GM18508 (cell line): ENCODE measurements around the gene URAD.
"Not testable (repeated sequence)": the region's sequence is repeated elsewhere in the genome, so short reads cannot be mapped to it uniquely, and the experiment has no call there.

Experiments
- ATAC-seq: cut with Tn5 transposase; IDR thresholded peaks from one replicate; pipeline ENCODE4 v1.9.1; 2021; ENCODE audit warnings: moderate number of reproducible peaks; ENCODE audit not compliant: insufficient read depth, unreplicated experiment

URAD gene

DNA sequence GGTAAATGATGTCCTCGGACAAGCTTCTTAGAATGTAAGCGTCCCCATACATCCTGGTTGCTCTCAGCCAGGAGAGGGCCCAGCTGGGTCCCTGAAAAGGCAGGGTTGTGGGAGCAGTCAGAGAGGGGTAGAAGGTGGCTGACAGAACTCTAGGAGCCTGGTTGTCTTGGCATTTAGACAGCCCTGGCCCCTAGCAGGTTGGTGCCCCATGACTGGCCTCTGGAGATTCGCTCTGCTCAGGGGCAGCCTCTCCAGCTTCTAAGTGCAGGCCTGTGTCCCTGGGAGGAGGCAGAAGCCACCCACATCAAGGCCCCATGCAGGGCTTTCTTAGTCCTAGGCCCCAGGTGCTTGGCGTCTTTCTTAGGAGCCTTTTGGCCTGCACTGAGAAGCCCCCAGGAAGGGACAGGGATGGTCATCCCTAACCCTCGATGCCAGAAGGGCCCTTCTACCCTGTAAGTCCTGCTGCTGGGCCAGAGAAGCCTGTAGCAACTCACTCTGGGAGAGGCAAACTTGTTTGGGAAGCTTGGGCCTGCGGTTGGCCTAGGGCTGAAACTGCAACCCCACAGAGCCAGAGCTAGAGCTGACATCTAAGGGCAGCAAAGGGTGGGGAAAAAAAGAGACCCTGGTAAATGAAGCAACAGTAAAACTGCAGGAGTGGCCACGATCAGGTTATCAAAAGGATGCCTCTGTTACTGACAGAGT lies 16.6 kb downstream of the URAD start:
- ATAC-seq = no peak

DNA sequence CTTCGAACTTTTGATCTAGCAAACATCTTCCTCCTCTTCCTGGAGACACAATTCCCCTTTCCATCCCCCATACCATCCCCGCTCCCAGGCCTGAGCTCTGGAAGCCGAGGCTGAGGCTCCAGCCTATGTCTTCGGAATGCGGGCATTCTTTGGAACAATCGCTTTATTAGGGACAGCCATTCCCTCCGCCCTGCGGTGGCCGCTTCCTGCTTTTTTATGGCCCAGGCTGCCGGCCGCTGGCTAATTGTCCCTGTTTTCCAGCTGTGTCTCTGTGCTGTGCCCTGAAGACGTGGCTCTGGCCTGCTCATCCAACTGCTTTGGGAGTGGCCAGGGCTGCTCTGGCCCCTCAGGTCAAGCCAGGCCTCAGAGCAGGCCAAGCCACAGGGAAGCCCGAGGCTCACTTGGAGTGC lies 17.3 kb downstream of the URAD start:
- ATAC-seq = no peak

DNA sequence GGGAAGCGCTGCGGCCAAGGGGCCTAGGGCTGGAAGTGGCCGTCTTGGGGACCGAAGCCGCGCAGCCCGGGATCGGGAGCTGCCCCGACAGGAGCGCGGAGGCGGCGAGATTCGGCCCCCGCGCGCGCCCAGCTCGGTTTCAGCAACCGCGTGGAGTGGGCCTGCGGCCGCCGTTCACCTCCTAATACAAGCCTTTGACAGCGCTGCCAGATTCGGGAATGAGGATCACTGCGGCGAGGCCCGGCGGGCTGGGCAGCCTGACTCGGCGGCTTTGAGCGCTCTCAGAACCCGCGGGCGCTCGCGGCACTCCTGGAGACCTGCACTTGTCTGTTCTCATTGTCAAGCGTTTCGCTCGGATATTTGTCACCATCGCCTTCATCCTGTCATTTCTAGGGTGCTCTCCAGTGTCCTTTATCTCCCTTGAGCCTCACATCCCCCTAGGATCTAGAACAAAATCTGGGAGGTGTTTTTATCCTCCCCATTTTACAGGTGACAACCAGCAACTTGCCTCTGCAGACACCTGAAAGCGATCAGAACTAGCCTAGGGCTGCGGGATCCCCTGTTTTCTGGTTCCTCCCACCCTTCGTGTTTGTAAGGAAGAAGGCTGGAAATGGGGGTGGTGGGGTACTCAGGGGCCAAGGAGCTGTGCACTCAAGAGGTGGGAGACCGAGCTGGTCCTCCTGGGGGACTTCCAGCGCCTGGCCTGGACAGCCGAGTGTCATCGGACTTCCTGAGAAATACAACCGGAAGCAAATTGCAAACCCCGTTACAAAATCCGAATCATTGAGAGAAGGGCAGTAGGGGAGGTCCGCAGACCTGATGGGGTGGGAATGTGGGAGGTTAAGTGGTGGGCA lies 17.9 kb downstream of the URAD start:
- no peak for ATAC-seq

DNA sequence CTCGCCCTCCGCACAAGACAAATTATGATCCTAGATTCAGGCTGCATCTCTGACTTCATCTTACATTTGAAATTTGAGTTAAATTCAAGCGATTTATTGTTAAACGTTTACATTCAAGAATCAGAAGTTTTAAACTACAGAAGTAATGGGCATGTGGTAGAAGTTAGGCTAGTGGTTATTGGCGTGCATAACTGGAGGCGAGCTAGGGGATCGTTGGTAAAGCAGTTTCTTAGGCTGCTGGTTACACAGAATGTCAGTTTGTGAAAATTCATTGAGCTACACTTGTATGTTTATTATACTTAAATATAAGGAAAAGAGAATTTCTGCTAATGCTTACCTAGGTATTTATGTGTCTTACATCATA lies 18.6 kb downstream of the URAD start:
- no peak for ATAC-seq

DNA sequence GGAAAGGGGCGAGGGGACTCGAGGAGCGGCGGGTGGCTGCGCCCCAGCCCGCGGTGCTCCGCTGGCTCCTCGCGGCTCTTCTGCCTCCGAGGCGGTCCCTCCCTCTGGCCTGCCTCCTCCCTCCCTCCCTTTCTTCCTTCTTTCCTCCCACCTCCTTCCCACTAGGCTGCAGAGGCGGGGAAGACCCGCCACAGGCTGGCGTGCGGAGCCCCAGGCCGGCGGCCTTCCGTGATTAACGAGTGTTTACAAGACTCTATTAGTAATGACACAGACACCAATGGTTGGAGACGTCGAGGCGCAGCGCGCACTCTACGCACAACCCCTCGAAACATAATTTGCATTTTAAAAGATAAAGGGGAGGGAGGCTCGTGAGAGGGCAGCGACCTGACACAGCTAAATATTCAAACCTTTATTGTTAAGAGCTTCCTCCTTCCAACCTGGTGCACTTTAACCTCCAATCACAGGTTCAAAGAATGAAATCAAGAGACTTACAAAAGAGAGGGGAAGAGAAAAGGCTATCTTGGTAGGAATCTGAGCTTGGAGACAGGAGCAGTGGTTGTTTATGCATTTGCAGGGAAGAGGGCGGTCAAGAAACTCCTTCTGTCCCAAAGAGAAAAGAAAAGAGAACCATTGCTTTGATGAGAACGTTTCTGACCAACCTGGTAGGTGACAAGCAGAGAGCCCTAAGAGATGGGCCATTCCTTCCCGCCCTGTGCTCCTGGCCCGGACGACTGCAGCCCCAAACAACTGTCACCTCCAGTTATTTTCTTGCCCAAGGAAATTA lies 19.2 kb downstream of the URAD start, which contains the start of gene CDX2:
Gene CDX2 (minus strand): TSS at position 234 of the 784 bp plus-strand sequence. CDS start 309 bp downstream, outside the sequence.
- no peak for ATAC-seq

DNA sequence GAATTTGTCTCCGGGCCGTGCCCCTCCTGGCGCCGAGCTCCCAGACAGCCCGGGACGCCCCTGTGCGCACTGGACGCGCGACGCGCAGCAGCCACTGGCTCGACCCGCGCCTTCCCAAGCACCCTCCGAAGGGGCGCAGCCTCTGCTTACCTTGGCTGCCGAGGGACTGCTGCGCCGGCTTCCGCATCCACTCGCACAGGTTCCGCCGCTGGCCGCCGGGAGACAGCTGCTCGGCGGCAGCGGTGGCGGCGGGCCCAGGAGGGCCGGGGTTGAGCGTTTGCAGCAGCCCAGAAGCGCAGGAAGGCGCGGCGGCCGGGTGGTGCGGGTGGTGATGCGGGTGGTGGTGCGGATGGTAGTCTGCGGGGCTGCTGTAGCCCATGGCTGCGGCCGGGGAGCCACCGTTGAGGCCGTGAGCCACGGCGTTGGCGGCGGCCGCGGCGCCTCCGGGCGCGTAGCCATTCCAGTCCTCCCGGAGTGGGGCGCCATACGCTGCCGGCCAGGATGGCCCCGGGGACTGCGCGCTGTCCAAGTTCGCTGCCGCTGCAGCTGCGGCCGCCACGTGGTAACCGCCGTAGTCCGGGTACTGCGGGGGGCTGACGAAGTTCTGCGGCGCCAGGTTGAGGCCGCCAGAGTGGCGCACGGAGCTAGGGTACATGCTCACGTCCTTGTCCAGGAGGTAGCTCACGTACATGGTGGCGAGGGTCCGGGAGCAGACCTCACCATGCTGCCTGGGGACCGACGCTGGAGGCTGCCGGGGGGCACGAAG lies 20.0 kb downstream of the URAD start:
- ATAC-seq = no peak

DNA sequence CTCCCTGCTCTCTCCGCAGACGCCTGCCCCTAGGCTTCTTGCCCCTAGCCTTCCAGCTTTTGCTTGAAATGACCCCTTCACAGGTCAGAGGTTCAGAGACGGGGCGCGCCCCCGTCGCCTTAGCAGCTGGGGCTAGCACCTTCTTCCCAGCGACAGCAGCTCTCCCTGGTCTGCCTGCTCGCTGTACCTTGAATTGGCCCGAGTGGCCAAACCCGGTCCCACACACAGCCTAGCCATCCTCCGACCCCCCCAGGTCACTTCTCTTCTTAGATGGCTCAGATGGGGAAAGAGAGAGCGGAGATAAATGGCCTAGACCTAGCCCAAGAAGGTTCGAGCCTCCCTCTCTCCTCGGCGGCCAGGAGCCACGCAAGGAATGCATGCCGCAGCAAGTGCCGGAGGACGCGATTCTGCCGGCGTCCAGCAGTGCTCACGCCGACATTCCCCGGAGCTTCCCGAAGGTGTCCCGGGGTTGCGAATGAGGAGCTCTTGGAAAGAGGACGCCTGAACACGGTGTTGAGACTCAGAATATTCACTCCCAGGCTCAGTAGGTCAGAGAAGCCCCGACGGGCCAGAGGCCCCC lies 20.7 kb downstream of the URAD start:
- no peak for ATAC-seq

DNA sequence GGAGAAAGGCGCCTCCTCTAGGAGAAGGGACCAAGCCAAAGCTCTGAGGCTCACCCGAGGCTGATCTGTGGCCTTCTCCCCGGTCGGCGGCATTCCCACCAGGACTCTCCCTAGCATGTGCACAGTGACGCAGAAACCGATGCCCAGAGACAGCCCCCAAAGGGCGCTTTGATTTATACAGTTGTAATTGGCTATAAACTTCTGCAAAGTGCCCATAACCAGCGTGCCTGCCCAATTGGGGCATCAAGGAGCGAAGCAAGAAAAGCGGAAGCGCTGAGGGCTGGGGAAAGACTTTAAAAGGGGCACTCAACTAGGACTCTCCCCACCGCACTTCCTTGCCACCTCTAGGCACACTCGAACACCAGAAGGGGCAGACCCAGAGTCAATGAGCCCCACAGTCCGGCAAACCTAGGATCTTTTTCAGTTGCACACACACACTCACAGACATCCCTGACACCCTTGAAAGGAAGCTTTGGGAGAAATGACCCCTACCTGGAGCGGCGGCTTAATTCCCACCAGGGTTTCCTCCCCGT lies 21.2 kb downstream of the URAD start:
- ATAC-seq = no peak

DNA sequence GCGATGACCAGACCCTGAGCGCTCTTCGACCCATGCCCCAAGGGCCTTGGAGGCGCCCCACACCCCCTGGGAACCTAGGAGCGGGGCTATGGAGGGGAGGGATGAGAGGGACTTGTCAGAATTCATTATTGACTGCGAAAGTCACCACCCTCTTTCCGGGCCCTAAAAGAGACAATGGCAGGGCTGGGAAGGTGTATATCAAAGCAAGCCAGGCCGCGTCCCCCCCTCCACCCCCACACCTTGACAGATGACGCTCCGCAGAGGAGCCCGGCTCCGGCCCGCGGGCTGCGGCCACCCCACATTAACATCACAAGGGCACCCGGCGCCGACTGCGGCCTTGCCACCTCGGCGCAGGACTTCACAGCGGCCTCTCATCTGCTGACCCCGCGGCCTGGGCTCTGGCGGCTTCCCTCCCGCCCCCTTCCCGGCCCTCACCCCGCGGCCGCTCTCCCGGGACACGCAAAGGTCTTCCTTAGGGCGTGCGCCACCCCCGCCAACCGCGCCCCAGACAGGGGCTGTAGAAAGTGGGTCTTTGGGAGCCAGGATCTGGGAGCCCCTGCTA lies 21.8 kb downstream of the URAD start:
- no peak for ATAC-seq

DNA sequence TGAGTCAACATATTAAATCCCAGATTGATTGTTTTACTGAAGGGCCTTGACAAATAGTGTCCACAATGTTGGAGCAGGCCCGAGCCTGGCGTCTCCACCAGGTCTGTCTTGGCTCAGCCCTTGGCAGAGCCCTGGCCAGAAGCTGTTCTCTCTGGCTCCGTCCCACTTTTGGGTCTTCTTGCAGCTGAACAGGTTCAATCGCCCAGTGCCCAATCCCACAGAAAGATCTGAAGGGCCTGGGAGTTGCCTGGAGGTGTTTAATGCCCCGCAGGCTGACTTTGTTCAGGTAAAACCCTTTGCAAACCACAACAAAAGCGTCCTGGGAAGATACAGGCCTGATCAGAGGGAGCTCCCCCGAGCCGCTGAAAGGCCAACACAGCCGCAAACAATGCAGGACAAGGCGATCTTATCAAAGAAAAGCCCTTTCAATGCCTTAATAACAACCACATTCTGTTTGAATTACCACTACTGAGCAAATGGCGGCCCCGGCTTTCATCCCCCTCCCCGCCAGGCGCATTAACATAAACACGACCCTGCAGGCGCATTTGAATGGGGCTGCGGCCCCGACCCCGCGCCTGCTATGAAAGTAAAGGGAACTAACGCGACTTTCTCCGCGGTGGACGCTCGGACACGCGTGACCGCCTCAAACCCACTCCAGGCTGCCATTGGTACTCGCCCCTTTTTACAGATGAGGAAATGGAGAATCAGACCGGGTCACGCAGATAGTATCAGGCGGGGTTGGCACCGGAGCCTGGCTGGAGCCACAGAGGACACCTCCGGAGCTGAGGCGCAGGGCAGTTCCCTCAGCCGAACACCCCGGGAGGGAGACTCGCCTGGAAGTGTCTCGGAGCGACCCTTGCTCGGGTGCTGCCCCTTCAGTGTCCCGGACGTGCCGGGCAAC lies 22.5 kb downstream of the URAD start:
- ATAC-seq = no peak

DNA sequence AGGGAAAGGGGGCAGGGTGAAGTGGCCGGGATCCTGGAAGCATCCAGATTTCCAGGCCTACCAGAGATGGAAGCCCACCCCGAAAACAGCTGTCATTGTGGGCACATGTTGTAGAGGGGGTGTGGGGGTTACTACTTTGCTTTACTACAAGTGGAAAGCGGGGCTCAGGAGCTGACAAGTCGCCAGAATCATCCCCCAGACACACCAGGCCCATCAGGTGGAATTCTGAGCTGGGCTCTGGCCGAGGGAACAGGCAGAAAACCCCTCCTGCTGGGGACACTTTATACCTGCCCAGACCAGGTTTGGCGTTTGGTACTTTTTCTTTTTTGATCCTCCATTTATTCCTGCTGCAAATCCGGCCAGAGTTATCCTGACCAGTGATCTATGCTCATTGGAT lies 23.2 kb downstream of the URAD start:
- no peak for ATAC-seq

DNA sequence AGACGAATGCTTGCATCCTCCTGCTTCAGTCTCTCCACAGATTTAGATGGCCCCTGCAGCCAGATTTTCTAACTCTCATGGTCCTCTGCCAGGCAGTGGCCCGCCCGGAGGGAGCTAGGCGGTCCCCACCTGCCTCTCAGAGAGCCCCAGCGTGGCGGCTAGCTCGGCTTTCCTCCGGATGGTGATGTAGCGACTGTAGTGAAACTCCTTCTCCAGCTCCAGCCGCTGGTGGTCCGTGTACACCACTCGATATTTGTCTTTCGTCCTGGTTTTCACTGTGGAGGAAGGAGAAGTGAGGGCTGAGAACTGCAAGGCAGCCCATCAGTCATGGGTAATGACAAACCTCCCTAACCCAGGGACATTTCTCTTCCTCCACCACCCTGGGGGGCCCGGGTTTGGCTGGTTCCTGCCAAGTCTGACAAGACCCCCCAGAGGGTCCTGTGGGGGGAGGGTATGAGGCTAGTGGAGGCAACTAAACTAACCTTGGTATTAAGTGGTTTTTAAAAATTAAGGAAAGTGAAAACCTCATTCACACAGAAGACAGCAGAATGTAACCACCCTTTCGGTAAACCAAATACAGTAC lies 23.7 kb downstream of the URAD start:
- no peak for ATAC-seq

DNA sequence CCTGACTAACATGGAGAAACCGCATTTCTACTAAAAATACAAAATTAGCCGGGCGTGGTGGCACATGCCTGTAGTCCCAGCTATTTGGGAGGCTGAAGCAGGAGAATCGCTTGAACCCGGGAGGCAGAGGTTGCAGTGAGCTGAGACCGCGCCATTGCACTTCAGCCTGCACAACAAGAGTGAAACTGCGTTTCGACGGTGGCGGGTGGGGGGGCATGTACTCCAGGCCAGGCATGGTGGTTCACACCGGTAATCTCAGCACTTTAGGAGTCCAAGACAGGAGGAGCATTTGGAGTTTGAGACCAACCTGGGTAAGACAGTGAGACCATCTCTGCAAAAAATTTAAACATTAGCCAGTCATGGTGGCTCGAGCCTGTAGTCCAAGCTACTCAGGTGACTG lies 24.3 kb downstream of the URAD start:
- ATAC-seq = not testable (repeated sequence)

DNA sequence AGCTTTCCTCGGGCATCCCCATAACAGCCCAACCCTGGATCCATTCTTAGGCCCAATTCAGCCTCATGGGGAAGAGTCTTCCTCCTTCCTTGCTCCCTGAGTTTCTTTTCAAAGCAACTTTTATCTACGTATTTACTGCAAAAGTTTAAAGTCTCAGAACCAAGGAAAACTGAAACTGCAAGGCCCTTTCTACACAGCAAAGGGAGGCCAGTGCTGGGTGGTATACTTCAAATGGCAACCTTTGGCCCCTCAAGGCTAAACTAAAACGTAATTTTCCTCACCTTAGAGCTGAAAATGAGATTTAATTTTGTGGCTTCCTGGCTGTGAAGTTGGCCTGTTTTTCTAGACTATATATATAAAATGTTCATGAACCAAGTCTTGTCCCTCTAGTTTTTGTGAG lies 25.0 kb downstream of the URAD start:
- ATAC-seq = no peak

DNA sequence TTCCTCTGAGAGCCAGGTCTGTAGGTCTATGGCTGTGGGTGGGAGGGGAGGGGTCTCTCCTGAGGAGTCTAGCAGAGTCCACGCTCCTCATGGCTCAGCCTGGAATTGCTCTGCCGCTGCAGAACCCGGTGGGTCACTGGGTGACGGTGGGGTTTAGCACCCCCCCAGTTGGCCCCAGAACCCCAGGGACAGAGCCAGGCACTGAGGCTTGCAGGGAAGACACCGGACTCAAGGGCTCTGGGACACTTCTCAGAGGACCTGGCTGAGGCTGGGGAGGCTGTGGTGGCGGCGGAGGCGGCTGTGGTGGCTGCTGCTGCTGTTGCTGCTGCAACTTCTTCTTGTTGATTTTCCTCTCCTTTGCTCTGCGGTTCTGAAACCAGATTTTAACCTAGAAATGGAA lies 25.5 kb downstream of the URAD start:
- ATAC-seq = no peak

DNA sequence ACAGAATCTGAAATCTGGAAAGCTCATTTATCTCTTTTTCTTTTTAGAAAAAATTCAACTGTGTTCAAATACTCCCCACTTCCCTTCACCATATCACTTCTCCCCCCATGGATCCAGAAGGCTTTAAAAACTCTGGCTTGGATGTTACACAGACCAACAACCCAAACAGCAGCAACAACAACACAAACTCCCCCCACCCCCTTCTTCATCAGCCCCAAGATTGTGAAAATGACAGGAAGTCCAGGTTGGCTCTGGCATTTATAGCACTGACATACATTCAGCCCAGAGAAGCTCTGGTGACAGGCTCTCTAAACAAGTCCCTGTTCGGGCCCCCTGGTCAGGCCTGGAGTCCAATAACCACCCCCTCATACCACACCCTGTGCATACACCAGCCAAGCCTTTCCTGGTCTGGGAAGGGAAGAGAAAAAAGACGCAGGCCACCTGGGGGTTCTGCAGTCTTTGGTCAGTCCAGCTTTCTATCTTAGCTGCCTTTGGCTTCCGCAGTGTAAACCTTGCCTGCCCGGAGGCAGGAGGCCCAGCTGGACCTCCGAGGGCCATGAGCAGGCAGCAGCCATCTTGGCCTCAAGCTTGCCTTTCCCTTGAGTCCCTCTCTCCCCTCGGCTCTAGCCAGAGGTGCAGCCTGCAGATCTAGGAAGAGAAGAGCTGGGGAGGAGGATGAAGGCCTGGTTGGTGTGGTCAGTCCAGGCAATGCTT lies 26.2 kb downstream of the URAD start:
- no peak for ATAC-seq
